ENCODE measurements around the gene DENND4C.
"Not testable (repeated sequence)": the region's sequence is repeated elsewhere in the genome, so short reads cannot be mapped to it uniquely, and the experiment has no call there.

GRCh38 chr9:19250346-19250745 lies 19.9 kb downstream of the DENND4C start:
- TF ChIP-seq CTCF (conservative IDR thresholded peaks at IDR 0.05; ENCODE audit: low read length); EZH2phosphoT487 (IDR thresholded peaks at IDR 0.05; ENCODE audit: borderline replicate concordance, low read depth, low read length): not testable (repeated sequence)
